Activated CD8-positive, alpha-beta T cell treated with anti-CD3 and anti-CD28 coated beads for 36 hours (primary cell): ENCODE measurements around the gene ISLR2. TPM values are rescaled to one million over a fixed set of nuclear protein-coding genes. Genes with fewer than 3 reads are reported as not detected.

Experiments used
- ATAC-seq: fragments of 200-7000 bp; cut with Tn5 transposase; one replicate; pipeline ENCODE4 v1.10.0; 2021; ENCODE audit warnings: mild to moderate bottlenecking, moderate library complexity
- CTCF ChIA-PET: fragments of 350-600 bp; sonication (Branson Sonifier 250); formaldehyde crosslinking; loops from one replicate; lab custom pipeline; 2021; ENCODE audit warnings: antibody characterized with exemption; lab: Charles Lee
- POLR2A ChIA-PET: fragments of 350-600 bp; sonication (Branson Sonifier 250); formaldehyde crosslinking; loops from one replicate; lab custom pipeline; 2021; ENCODE audit warnings: antibody characterized with exemption; lab: Charles Lee
- DNase-seq: peaks from one replicate; pipeline ENCODE4 v3.0.0-alpha.2; 2020
- H3K27ac Mint-ChIP-seq: one replicate; pipeline ENCODE4 v1.8.0; 2021; ENCODE audit warnings: mild to moderate bottlenecking, mixed read lengths
- H3K27me3 Mint-ChIP-seq: one replicate; pipeline ENCODE4 v1.8.0; 2021; ENCODE audit warnings: mixed read lengths
- H3K36me3 Mint-ChIP-seq: one replicate; pipeline ENCODE4 v1.8.0; 2021; ENCODE audit warnings: low read depth, mixed read lengths
- H3K4me1 Mint-ChIP-seq: one replicate; pipeline ENCODE4 v1.8.0; 2021; ENCODE audit warnings: low read depth, mixed read lengths
- H3K4me3 Mint-ChIP-seq: one replicate; pipeline ENCODE4 v1.8.0; 2021; ENCODE audit warnings: mild to moderate bottlenecking, moderate library complexity, mixed read lengths
- H3K9me3 Mint-ChIP-seq: one replicate; pipeline ENCODE4 v1.8.0; 2021; ENCODE audit warnings: mixed read lengths
- intact Hi-C: fragments of 100-400 bp; cut with micrococcal nuclease; formaldehyde crosslinking; loops from one replicate; pipeline ENCODE4 v1.10.0; 2022
- total RNA-seq, 2 experiments: library from RNA; stranded (reverse); gene quantifications; one replicate each; pipeline ENCODE4 v1.2.3, GENCODE V29; 2021
- TF ChIP-seq, protein P1 (sequence below): fragments of 200-600 bp; IDR thresholded peaks from one replicate; pipeline ENCODE4 v1.8.0; 2022; ENCODE audit warnings: antibody characterized with exemption, mild to moderate bottlenecking

The ISLR2 gene
- total RNA-seq, 2 experiments from 2014 or later, result not detected

DNA sequence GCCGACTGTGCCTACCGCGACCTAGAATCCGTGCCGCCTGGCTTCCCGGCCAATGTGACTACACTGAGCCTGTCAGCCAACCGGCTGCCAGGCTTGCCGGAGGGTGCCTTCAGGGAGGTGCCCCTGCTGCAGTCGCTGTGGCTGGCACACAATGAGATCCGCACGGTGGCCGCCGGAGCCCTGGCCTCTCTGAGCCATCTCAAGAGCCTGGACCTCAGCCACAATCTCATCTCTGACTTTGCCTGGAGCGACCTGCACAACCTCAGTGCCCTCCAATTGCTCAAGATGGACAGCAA is 44.5 kb downstream of the ISLR2 start:
- no peak for DNase-seq

DNA sequence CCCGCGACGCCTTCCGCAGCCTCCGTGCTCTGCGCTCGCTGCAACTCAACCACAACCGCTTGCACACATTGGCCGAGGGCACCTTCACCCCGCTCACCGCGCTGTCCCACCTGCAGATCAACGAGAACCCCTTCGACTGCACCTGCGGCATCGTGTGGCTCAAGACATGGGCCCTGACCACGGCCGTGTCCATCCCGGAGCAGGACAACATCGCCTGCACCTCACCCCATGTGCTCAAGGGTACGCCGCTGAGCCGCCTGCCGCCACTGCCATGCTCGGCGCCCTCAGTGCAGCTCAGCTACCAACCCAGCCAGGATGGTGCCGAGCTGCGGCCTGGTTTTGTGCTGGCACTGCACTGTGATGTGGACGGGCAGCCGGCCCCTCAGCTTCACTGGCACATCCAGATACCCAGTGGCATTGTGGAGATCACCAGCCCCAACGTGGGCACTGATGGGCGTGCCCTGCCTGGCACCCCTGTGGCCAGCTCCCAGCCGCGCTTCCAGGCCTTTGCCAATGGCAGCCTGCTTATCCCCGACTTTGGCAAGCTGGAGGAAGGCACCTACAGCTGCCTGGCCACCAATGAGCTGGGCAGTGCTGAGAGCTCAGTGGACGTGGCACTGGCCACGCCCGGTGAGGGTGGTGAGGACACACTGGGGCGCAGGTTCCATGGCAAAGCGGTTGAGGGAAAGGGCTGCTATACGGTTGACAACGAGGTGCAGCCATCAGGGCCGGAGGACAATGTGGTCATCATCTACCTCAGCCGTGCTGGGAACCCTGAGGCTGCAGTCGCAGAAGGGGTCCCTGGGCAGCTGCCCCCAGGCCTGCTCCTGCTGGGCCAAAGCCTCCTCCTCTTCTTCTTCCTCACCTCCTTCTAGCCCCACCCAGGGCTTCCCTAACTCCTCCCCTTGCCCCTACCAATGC is 45.1 kb downstream of the ISLR2 start:
- POLR2A ChIA-PET, result interaction anchor here (0.9 kb wide), 1 partner anchor 47 kb away, joined by 3 read pairs; no protein-coding TSS in a partner anchor
- intact Hi-C loops, result no loop called here

More for the DNA sequence above, 44.5 kb downstream of the ISLR2 start:
- TF ChIP-seq, protein P1, sequence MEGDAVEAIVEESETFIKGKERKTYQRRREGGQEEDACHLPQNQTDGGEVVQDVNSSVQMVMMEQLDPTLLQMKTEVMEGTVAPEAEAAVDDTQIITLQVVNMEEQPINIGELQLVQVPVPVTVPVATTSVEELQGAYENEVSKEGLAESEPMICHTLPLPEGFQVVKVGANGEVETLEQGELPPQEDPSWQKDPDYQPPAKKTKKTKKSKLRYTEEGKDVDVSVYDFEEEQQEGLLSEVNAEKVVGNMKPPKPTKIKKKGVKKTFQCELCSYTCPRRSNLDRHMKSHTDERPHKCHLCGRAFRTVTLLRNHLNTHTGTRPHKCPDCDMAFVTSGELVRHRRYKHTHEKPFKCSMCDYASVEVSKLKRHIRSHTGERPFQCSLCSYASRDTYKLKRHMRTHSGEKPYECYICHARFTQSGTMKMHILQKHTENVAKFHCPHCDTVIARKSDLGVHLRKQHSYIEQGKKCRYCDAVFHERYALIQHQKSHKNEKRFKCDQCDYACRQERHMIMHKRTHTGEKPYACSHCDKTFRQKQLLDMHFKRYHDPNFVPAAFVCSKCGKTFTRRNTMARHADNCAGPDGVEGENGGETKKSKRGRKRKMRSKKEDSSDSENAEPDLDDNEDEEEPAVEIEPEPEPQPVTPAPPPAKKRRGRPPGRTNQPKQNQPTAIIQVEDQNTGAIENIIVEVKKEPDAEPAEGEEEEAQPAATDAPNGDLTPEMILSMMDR, result no peak
- Mint-ChIP-seq H3K27me3 (no peaks in the 10 kb centered on the region), H3K36me3 (no peaks in the 10 kb centered on the region), H3K27ac (no peak overlapping the region), H3K4me3 (no peak overlapping the region), H3K9me3 (no peaks in the 10 kb centered on the region), H3K4me1 (no peaks in the 10 kb centered on the region)
- CTCF ChIA-PET, result no interaction called here
- POLR2A ChIA-PET, result interaction anchor here (0.9 kb wide), 1 partner anchor 47 kb away, joined by 3 read pairs; no protein-coding TSS in a partner anchor
- no peak for ATAC-seq
- intact Hi-C loops, result no loop called here

DNA sequence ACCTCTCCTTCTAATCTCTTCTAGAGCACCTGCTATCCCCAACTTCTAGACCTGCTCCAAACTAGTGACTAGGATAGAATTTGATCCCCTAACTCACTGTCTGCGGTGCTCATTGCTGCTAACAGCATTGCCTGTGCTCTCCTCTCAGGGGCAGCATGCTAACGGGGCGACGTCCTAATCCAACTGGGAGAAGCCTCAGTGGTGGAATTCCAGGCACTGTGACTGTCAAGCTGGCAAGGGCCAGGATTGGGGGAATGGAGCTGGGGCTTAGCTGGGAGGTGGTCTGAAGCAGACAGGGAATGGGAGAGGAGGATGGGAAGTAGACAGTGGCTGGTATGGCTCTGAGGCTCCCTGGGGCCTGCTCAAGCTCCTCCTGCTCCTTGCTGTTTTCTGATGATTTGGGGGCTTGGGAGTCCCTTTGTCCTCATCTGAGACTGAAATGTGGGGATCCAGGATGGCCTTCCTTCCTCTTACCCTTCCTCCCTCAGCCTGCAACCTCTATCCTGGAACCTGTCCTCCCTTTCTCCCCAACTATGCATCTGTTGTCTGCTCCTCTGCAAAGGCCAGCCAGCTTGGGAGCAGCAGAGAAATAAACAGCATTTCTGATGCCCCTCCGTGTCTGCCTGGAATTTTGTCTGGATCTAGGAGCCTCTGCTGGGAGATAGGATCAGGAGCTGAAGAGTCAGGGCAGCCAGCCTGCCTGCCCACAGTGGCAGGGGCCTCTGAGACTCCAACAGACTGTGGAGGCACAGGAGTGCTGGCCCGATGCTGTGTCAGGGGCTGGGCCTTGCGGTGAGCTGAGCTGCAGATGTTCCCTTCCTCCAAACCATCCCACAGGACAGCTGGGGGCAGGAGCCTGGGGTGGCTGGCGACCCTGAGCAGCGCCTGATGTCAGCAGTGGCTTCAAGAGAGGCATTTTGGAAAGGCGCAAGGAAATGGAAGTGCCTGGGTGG is 46.2 kb downstream of the ISLR2 start:
- TF ChIP-seq, protein P1, result no peak
- Mint-ChIP-seq H3K27ac (no peak overlapping the region), H3K4me3 (no peak overlapping the region), H3K36me3 (no peaks in the 10 kb centered on the region), H3K9me3 (no peaks in the 10 kb centered on the region), H3K4me1 (no peaks in the 10 kb centered on the region), H3K27me3 (no peaks in the 10 kb centered on the region)
- CTCF ChIA-PET, result no interaction called here
- ATAC-seq (no peak), DNase-seq (no peak)
- intact Hi-C loops, result no loop called here
- POLR2A ChIA-PET, result no interaction called here

More for the DNA sequence above, 45.1 kb downstream of the ISLR2 start:
- TF ChIP-seq, protein P1, result no peak
- no peak for DNase-seq
- CTCF ChIA-PET, result no interaction called here
- Mint-ChIP-seq H3K4me3 (no peak overlapping the region), H3K36me3 (no peaks in the 10 kb centered on the region), H3K4me1 (no peaks in the 10 kb centered on the region), H3K9me3 (no peaks in the 10 kb centered on the region), H3K27me3 (no peaks in the 10 kb centered on the region), H3K27ac (no peak overlapping the region)
- ATAC-seq, result no peak

DNA sequence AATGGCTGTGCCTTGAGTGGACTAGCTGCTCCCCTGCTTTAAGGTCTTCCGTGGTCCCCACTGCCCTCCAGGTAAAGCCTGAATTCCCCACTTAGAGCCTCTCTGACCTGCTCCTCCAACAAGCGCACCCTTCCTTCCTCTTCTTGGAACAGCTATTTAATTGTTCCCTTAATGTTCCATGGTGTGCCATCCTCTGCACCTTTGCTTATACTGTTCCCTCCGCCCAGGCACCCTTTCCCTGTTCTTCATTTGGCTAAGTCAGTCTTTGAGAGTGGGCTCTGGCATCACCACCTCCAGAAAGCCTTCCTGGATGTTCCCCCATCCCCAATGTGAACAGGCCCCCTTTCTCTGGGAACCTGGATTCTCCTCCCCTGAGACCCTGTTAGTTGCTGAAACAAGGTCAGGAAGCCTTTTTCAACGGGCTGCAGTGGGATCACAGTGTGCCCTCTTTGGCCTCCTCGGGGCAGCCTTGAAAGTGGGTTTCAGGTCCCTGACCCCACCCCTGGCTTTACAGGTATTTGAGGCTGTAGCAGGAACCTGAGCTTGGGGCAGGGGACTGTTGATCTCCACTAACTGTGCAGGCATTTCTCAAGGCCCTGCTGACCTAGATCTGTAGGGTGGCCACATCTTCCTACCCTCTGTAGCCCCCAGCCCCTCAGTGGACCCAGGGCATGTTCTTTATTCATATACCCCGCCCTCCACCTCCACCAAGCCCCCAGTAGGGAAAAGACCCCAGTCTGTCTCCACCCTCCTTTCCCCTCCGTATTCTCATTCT is 48.1 kb downstream of the ISLR2 start:
- intact Hi-C loops, result no loop called here
- CTCF ChIA-PET, result no interaction called here
- no peaks in the 10 kb centered on the region for H3K36me3 Mint-ChIP-seq
- ATAC-seq (no peak), DNase-seq (no peak)
- TF ChIP-seq, protein P1, result no peak
- H3K9me3 Mint-ChIP-seq, result no peaks in the 10 kb centered on the region
- POLR2A ChIA-PET, result no interaction called here
- H3K27ac Mint-ChIP-seq, result no peak overlapping the region
- no peak overlapping the region for H3K4me3 Mint-ChIP-seq
- H3K27me3 Mint-ChIP-seq, result no peaks in the 10 kb centered on the region
- no peaks in the 10 kb centered on the region for H3K4me1 Mint-ChIP-seq
